T-cell (primary cell): ENCODE data around the gene C14orf39. TPM values are rescaled to one million over a fixed set of nuclear protein-coding genes. Genes with fewer than 3 reads are reported as not detected.

Experiments
- ATAC-seq, 4 experiments: fragments of 200-7000 bp in 3 of 4; fragments of 150-1000 bp in 1 of 4; cut with Tn5 transposase; replicated peaks in 1 of 4; 1 replicate in 3 of 4; 2 replicates in 1 of 4; pipeline ENCODE4 v1.10.0; 2021; ENCODE audit warnings: moderate library complexity in 3 of 4, mild to moderate bottlenecking in 2 of 4, moderate number of reproducible peaks in 1 of 4
- CTCF ChIA-PET, 2 donors: fragments of 300-600 bp; sonication (Branson Sonifier 250); formaldehyde crosslinking; loops; one replicate each; lab custom pipeline; 2022; ENCODE audit warnings: antibody characterized with exemption in 2 of 2; lab: Charles Lee
- POLR2A ChIA-PET, 2 donors: fragments of 300-600 bp; sonication (Branson Sonifier 250); formaldehyde crosslinking; loops; one replicate each; lab custom pipeline; 2022; ENCODE audit warnings: antibody characterized with exemption in 2 of 2; lab: Charles Lee
- DNase-seq, 35 experiments: peaks; one replicate each; pipeline versions ENCODE4 v3.0.0 to v3.0.0-alpha.2; 2013 to 2023
- H3K27ac ChIP-seq: one replicate; pipeline ENCODE4 v1.5.1; 2013; ENCODE audit warnings: low read length
- H3K27me3 ChIP-seq, 2 experiments: replicated peaks in 1 of 2; 1 replicate in 1 of 2; 2 replicates in 1 of 2; pipeline versions ENCODE4 v1.6.1 to v1.7.0; 2013; ENCODE audit warnings: low read length in 1 of 2, mixed read lengths in 1 of 2; ENCODE audit not compliant: control insufficient read depth in 2 of 2, insufficient read depth in 2 of 2; ENCODE audit errors: extremely low read depth in 1 of 2
- H3K36me3 ChIP-seq, 2 donors: 1 replicate in 1 of 2; 2 replicates in 1 of 2; pipeline versions ENCODE4 v1.6.1 to v1.7.0; 2013; ENCODE audit warnings: low read length in 1 of 2; ENCODE audit not compliant: control insufficient read depth in 2 of 2, insufficient read depth in 1 of 2; ENCODE audit errors: extremely low read depth in 1 of 2
- H3K4me1 ChIP-seq, 2 experiments: 1 replicate in 1 of 2; 2 replicates in 1 of 2; pipeline versions ENCODE4 v1.6.1 to v1.7.0; 2013; ENCODE audit warnings: low read length in 2 of 2, mixed read lengths in 1 of 2; ENCODE audit not compliant: insufficient read depth in 2 of 2, control insufficient read depth in 1 of 2; ENCODE audit errors: extremely low read depth in 1 of 2
- H3K4me3 ChIP-seq, 2 donors: 1 replicate in 1 of 2; 2 replicates in 1 of 2; pipeline versions ENCODE4 v1.5.1 to v1.7.0; 2013; ENCODE audit warnings: mild to moderate bottlenecking in 2 of 2, low read length in 1 of 2, moderate library complexity in 1 of 2; ENCODE audit not compliant: control insufficient read depth in 1 of 2; ENCODE audit errors: extremely low read depth in 1 of 2
- H3K9me3 ChIP-seq: 2 replicates; pipeline ENCODE4 v1.7.0; 2013
- H3K27ac Mint-ChIP-seq, 2 donors: one replicate each; pipeline ENCODE4 v1.8.0; 2020 to 2021; ENCODE audit warnings: mild to moderate bottlenecking in 2 of 2, mixed read lengths in 2 of 2
- H3K27me3 Mint-ChIP-seq, 2 donors: one replicate each; pipeline ENCODE4 v1.8.0; 2021 to 2022; ENCODE audit warnings: mixed read lengths in 2 of 2
- H3K36me3 Mint-ChIP-seq: one replicate; pipeline ENCODE4 v1.8.0; 2021; ENCODE audit warnings: mixed read lengths
- H3K4me1 Mint-ChIP-seq, 3 donors: one replicate each; pipeline ENCODE4 v1.8.0; 2020 to 2022; ENCODE audit warnings: mixed read lengths in 3 of 3, mild to moderate bottlenecking in 1 of 3
- H3K4me3 Mint-ChIP-seq, 3 donors: one replicate each; pipeline ENCODE4 v1.8.0; 2020 to 2022; ENCODE audit warnings: mild to moderate bottlenecking in 3 of 3, mixed read lengths in 3 of 3, moderate library complexity in 3 of 3
- H3K9me3 Mint-ChIP-seq, 3 donors: one replicate each; pipeline ENCODE4 v1.8.0; 2020 to 2022; ENCODE audit warnings: mixed read lengths in 3 of 3
- WGBS: methylation state at CpG from one replicate; pipeline ENCODE4 v1.1.5; 2013; ENCODE audit warnings: missing lambda C conversion rate; ENCODE audit not compliant: insufficient coverage; 5-methylcytosine and 5-hydroxymethylcytosine counted together
- total RNA-seq, 35 experiments: library from RNA in 6 of 35; stranded (reverse) in 6 of 35; fragments of 120-200 nt in 1 of 35; gene quantifications; one replicate each; pipeline versions ENCODE4 v1.2.1 to v1.2.4 and lab custom pipeline; 2013 to 2026

C14orf39 gene
- total RNA-seq (not detected), total RNA-seq (lab: John Stamatoyannopoulos, UW) (0 to 0.10 (median 0) reads per million in 29 experiments)
- not detected for total RNA-seq (2013)

GRCh38 chr14:60485598-60486251 is at the start of gene C14orf39:
C14orf39 (minus strand) TSS chr14:60486063; CDS start chr14:60485078, 985 bp downstream.
- ATAC-seq = peak in 2 of 4 experiments; percentile 27 to 52
- CTCF ChIA-PET = no interaction called here
- H3K4me3 Mint-ChIP-seq = peak within 1 kb of the TSS in 1 of 3 donors; percentile 33
- H3K27ac Mint-ChIP-seq = no peak within 1 kb of the TSS
- DNase-seq = peak in 3 of 35 experiments; percentile 13 to 19 (median 13)
- H3K27me3 Mint-ChIP-seq = peaks cover 10 to 30% of the 10 kb centered on the region in 2 donors
- Histone ChIP-seq H3K4me3 (peak within 1 kb of the TSS in 1 of 2 donors; percentile 54), H3K4me1 (peaks cover 0 to 11% of the 10 kb centered on the region in 2 experiments), H3K27me3 (peaks cover 15 to 20% of the 10 kb centered on the region in 2 experiments), H3K36me3 (no peaks in the 10 kb centered on the region), H3K27ac (no peak within 1 kb of the TSS), H3K9me3 (no peaks in the 10 kb centered on the region)
- 6% methylated on average over 53 of the region's 57 CpGs for WGBS
- peaks cover 0 to 2% (median 2%) of the 10 kb centered on the region in 3 donors for H3K9me3 Mint-ChIP-seq
- POLR2A ChIA-PET = no interaction called here
- peaks cover 0 to 5% (median 2%) of the 10 kb centered on the region in 3 donors for H3K4me1 Mint-ChIP-seq
- H3K36me3 Mint-ChIP-seq = no peaks in the 10 kb centered on the region

- 50% methylated on average over 2 of the region's 3 CpGs for WGBS
- ChIA-PET CTCF (no interaction called here), POLR2A (interaction anchor here in 1 of 2 donors (0.5 kb wide), 1 partner anchor 19 kb away, joined by 5 read pairs; no protein-coding TSS in a partner anchor)
- Histone ChIP-seq H3K4me3 (no peak overlapping the region), H3K36me3 (no peaks in the 10 kb centered on the region), H3K27ac (no peak overlapping the region), H3K9me3 (no peaks in the 10 kb centered on the region), H3K27me3 (peaks cover 0 to 11% of the 10 kb centered on the region in 2 experiments), H3K4me1 (no peaks in the 10 kb centered on the region)
- H3K4me1 Mint-ChIP-seq = no peaks in the 10 kb centered on the region
- H3K27ac Mint-ChIP-seq = no peak overlapping the region
- ATAC-seq = no peak
- H3K9me3 Mint-ChIP-seq = peaks cover 2 to 6% (median 5%) of the 10 kb centered on the region in 3 donors
- no peaks in the 10 kb centered on the region for H3K36me3 Mint-ChIP-seq
- no peak overlapping the region for H3K4me3 Mint-ChIP-seq
- no peak for DNase-seq
- peaks cover 29 to 31% of the 10 kb centered on the region in 2 donors for H3K27me3 Mint-ChIP-seq
Observed at GRCh38 chr14:60532442-60532841, 46.6 kb upstream of the C14orf39 start.

GRCh38 chr14:60515511-60516289 is 29.8 kb upstream of the C14orf39 start:
- H3K4me1 Mint-ChIP-seq = peaks cover 13 to 22% (median 16%) of the 10 kb centered on the region in 3 donors
- no peaks in the 10 kb centered on the region for H3K36me3 Mint-ChIP-seq
- peaks cover 0 to 2% (median 0%) of the 10 kb centered on the region in 3 donors for H3K9me3 Mint-ChIP-seq
- Histone ChIP-seq H3K36me3 (no peaks in the 10 kb centered on the region), H3K27ac (no peak overlapping the region), H3K27me3 (peaks cover 22 to 39% of the 10 kb centered on the region in 2 experiments), H3K4me1 (peaks cover 3 to 20% of the 10 kb centered on the region in 2 experiments), H3K9me3 (no peaks in the 10 kb centered on the region), H3K4me3 (peak overlapping the region in 1 of 2 donors; percentile 61)
- DNase-seq (no peak), ATAC-seq (peak in 1 of 4 experiments; percentile 13)
- 8% methylated on average over 65 of the region's 66 CpGs for WGBS
- H3K4me3 Mint-ChIP-seq = peak overlapping the region in 2 of 3 donors; percentile 25 to 62
- POLR2A ChIA-PET = interaction anchor here in 1 of 2 donors (0.6 kb wide), 1 partner anchor 514 kb away, joined by 3 read pairs; no protein-coding TSS in a partner anchor
- peaks cover 58 to 59% of the 10 kb centered on the region in 2 donors for H3K27me3 Mint-ChIP-seq
- CTCF ChIA-PET = no interaction called here
- H3K27ac Mint-ChIP-seq = no peak overlapping the region

- ChIA-PET POLR2A (interaction anchor here in 1 of 2 donors (0.6 kb wide), 1 partner anchor 385 kb away, joined by 4 read pairs; no protein-coding TSS in a partner anchor), CTCF (no interaction called here)
- Mint-ChIP-seq H3K4me3 (peak overlapping the region; percentile 13 to 62 (median 36)), H3K9me3 (peaks cover 0 to 2% (median 0%) of the 10 kb centered on the region in 3 donors), H3K27me3 (peaks cover 56 to 64% of the 10 kb centered on the region in 2 donors), H3K36me3 (no peaks in the 10 kb centered on the region), H3K27ac (no peak overlapping the region), H3K4me1 (peaks cover 16 to 28% (median 19%) of the 10 kb centered on the region in 3 donors)
- H3K4me1 ChIP-seq = peaks cover 3 to 27% of the 10 kb centered on the region in 2 experiments
- no peaks in the 10 kb centered on the region for H3K9me3 ChIP-seq
- H3K36me3 ChIP-seq = no peaks in the 10 kb centered on the region
- H3K27me3 ChIP-seq = peaks cover 23 to 47% of the 10 kb centered on the region in 2 experiments
- H3K4me3 ChIP-seq = peak overlapping the region in 1 of 2 donors; percentile 61
- 7% methylated on average over 76 of the region's 79 CpGs for WGBS
- DNase-seq (peak in 1 of 35 experiments; percentile 11), ATAC-seq (peak in 2 of 4 experiments; percentile 30 to 43)
- no peak overlapping the region for H3K27ac ChIP-seq
Observed at GRCh38 chr14:60514741-60515491, 29.1 kb upstream of the C14orf39 start.

GRCh38 chr14:60514378-60514740 is 28.5 kb upstream of the C14orf39 start:
- WGBS = 71% methylated on average over 1 of the region's 10 CpGs
- Mint-ChIP-seq H3K27me3 (peaks cover 59 to 68% of the 10 kb centered on the region in 2 donors), H3K9me3 (peaks cover 0 to 2% (median 0%) of the 10 kb centered on the region in 3 donors), H3K4me3 (peak overlapping the region; percentile 13 to 62 (median 36)), H3K36me3 (no peaks in the 10 kb centered on the region), H3K4me1 (peaks cover 16 to 32% (median 24%) of the 10 kb centered on the region in 3 donors), H3K27ac (no peak overlapping the region)
- DNase-seq (no peak), ATAC-seq (no peak)
- Histone ChIP-seq H3K9me3 (no peaks in the 10 kb centered on the region), H3K36me3 (no peaks in the 10 kb centered on the region), H3K27me3 (peaks cover 25 to 53% of the 10 kb centered on the region in 2 experiments), H3K4me1 (peaks cover 3 to 33% of the 10 kb centered on the region in 2 experiments), H3K27ac (no peak overlapping the region), H3K4me3 (peak overlapping the region in 1 of 2 donors; percentile 61)
- ChIA-PET POLR2A (interaction anchor here in 1 of 2 donors (0.6 kb wide), 1 partner anchor 385 kb away, joined by 4 read pairs; no protein-coding TSS in a partner anchor), CTCF (interaction anchor here in 1 of 2 donors (0.8 kb wide), 1 partner anchor 164 kb away, joined by 4 read pairs; no protein-coding TSS in a partner anchor)
